ENCODE measurements around the gene MCF2L. TPM values are rescaled to one million over a fixed set of nuclear protein-coding genes. Genes with fewer than 3 reads are reported as not detected.

Gene MCF2L
- total and polyA plus RNA-seq, 12 donors: 29.6 to 99.8 (median 45.3) TPM

- Histone ChIP-seq H3K27me3 (no peaks in the 10 kb centered on the region), H3K4me3 (no peak overlapping the region), H3K36me3 (peaks cover 0 to 51% (median 0%) of the 10 kb centered on the region in 9 donors), H3K9me3 (no peaks in the 10 kb centered on the region), H3K4me1 (peaks cover 3 to 39% (median 18%) of the 10 kb centered on the region in 9 donors), H3K27ac (peak overlapping the region in 1 of 10 donors; percentile 2)
- 84 to 85% methylated on average over 17 of the region's 17 CpGs for WGBS, 2 donors
- ATAC-seq (no peak), DNase-seq (peak in 1 of 2 donors; percentile 5)
- no peak for TF ChIP-seq CTCF (IDR thresholded peaks at IDR 0.05)
- intact Hi-C loops (cut with DNase I): no loop called here
Measured at GRCh38 chr13:113020323-113021080, 51.5 kb downstream of the MCF2L start.

- Histone ChIP-seq H3K4me3 (no peak overlapping the region), H3K27ac (peak overlapping the region in 1 of 10 donors; percentile 58), H3K9me3 (no peaks in the 10 kb centered on the region), H3K4me1 (peaks cover 3 to 39% (median 18%) of the 10 kb centered on the region in 9 donors), H3K27me3 (no peaks in the 10 kb centered on the region), H3K36me3 (peaks cover 0 to 46% (median 0%) of the 10 kb centered on the region in 9 donors)
- intact Hi-C loops (cut with DNase I): no loop called here
- TF ChIP-seq CTCF (IDR thresholded peaks at IDR 0.05): no peak
- DNase-seq (peak in 1 of 2 donors; percentile 3), ATAC-seq (no peak)
- WGBS, 2 donors: 94% methylated on average over 14 of the region's 14 CpGs
Measured at GRCh38 chr13:113021391-113021790, 52.4 kb downstream of the MCF2L start.

GRCh38 chr13:113021811-113022210 lies 52.8 kb downstream of the MCF2L start:
- TF ChIP-seq CTCF (IDR thresholded peaks at IDR 0.05): no peak

GRCh38 chr13:113022391-113022744 lies 53.4 kb downstream of the MCF2L start:
- WGBS, 2 donors: 56 to 68% methylated on average over 23 of the region's 23 CpGs
- no peaks in the 10 kb centered on the region for H3K9me3 ChIP-seq
- peak overlapping the region in 2 of 10 donors; percentile 3 to 10 for H3K4me3 ChIP-seq
- no peaks in the 10 kb centered on the region for H3K27me3 ChIP-seq
- peak overlapping the region in 8 of 10 donors; percentile 8 to 78 (median 56) for H3K27ac ChIP-seq
- ATAC-seq (peak in 4 of 8 donors; percentile 5 to 40 (median 6)), DNase-seq (peak in 1 of 2 donors; percentile 25)
- TF ChIP-seq CTCF (IDR thresholded peaks at IDR 0.05): no peak
- H3K4me1 ChIP-seq: peaks cover 3 to 39% (median 18%) of the 10 kb centered on the region in 9 donors
- peaks cover 0 to 46% (median 0%) of the 10 kb centered on the region in 9 donors for H3K36me3 ChIP-seq
- intact Hi-C loops (cut with DNase I): no loop called here

More at GRCh38 chr13:113021811-113022210, 52.8 kb downstream of the MCF2L start:
- no peaks in the 10 kb centered on the region for H3K9me3 ChIP-seq
- H3K36me3 ChIP-seq: peaks cover 0 to 46% (median 0%) of the 10 kb centered on the region in 9 donors
- H3K27ac ChIP-seq: peak overlapping the region in 5 of 10 donors; percentile 54 to 78 (median 59)
- peak in 1 of 2 donors; percentile 9 for DNase-seq
- 76 to 84% methylated on average over 7 of the region's 7 CpGs for WGBS, 2 donors
- ATAC-seq: peak in 2 of 8 donors; percentile 7 to 9
- intact Hi-C loops (cut with DNase I): no loop called here
- no peak overlapping the region for H3K4me3 ChIP-seq
- H3K27me3 ChIP-seq: no peaks in the 10 kb centered on the region
- peaks cover 3 to 39% (median 18%) of the 10 kb centered on the region in 9 donors for H3K4me1 ChIP-seq
